ENCODE results near the gene DLG2. TPM values are rescaled to one million over a fixed set of nuclear protein-coding genes. Genes with fewer than 3 reads are reported as not detected.

Gene DLG2
- total RNA-seq, 1 experiment from 2014 or later, result 17.5 TPM

DNA sequence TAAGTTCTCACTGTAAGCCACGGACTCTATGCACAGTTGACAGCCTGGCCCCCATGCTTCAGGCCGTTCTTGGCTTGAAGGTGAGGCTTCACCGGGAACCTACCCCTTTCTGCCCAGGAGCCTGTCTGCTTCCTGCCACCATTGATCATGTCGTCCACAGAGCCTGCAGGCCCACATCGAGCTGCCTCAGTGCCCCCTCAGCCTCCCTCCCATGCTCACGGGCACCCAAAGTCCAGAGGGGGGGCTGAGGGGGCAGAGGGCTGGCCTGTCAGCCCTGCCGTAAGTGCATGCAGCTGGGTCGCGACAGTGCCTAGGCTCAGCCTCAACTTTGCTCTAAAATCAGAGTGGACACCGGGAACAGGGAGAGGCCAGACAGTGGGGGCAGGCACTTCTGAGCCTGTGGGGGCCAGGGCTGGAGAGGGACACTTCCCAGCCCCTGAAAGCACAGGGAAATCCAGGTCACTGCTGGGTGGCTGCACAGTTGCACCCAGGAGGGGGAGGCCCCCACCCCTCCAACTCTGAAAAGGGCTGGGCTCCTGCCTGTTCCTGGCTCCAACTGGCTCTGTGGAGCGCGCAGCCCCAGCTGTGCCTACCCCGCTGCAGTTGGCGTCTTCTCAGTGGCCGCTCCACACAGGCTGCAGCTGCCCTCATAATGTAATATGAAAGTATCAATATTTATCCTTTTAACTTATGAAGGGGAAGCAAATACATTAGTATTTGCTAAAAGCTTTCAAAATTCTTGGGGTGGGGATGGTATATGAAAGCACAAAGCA lies 598.6 kb downstream of the DLG2 start (continued):
- TF ChIP-seq, protein P1, sequence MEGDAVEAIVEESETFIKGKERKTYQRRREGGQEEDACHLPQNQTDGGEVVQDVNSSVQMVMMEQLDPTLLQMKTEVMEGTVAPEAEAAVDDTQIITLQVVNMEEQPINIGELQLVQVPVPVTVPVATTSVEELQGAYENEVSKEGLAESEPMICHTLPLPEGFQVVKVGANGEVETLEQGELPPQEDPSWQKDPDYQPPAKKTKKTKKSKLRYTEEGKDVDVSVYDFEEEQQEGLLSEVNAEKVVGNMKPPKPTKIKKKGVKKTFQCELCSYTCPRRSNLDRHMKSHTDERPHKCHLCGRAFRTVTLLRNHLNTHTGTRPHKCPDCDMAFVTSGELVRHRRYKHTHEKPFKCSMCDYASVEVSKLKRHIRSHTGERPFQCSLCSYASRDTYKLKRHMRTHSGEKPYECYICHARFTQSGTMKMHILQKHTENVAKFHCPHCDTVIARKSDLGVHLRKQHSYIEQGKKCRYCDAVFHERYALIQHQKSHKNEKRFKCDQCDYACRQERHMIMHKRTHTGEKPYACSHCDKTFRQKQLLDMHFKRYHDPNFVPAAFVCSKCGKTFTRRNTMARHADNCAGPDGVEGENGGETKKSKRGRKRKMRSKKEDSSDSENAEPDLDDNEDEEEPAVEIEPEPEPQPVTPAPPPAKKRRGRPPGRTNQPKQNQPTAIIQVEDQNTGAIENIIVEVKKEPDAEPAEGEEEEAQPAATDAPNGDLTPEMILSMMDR (IDR thresholded peaks at IDR 0.05), result no peak
- TF ChIP-seq, protein P2, sequence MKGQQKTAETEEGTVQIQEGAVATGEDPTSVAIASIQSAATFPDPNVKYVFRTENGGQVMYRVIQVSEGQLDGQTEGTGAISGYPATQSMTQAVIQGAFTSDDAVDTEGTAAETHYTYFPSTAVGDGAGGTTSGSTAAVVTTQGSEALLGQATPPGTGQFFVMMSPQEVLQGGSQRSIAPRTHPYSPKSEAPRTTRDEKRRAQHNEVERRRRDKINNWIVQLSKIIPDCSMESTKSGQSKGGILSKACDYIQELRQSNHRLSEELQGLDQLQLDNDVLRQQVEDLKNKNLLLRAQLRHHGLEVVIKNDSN (CRISPR knock-in tag; IDR thresholded peaks at IDR 0.05), result no peak
- TF ChIP-seq, protein P3, sequence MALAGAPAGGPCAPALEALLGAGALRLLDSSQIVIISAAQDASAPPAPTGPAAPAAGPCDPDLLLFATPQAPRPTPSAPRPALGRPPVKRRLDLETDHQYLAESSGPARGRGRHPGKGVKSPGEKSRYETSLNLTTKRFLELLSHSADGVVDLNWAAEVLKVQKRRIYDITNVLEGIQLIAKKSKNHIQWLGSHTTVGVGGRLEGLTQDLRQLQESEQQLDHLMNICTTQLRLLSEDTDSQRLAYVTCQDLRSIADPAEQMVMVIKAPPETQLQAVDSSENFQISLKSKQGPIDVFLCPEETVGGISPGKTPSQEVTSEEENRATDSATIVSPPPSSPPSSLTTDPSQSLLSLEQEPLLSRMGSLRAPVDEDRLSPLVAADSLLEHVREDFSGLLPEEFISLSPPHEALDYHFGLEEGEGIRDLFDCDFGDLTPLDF (CRISPR knock-in tag; IDR thresholded peaks at IDR 0.05), result no peak
- no peak for TF ChIP-seq MXD4 (CRISPR knock-in tag; IDR thresholded peaks at IDR 0.05; ENCODE audit: borderline replicate concordance)
- TF ChIP-seq, protein P4, sequence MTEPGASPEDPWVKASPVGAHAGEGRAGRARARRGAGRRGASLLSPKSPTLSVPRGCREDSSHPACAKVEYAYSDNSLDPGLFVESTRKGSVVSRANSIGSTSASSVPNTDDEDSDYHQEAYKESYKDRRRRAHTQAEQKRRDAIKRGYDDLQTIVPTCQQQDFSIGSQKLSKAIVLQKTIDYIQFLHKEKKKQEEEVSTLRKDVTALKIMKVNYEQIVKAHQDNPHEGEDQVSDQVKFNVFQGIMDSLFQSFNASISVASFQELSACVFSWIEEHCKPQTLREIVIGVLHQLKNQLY (CRISPR knock-in tag; IDR thresholded peaks at IDR 0.05), result no peak
- TF ChIP-seq HMGA2 (CRISPR knock-in tag; IDR thresholded peaks at IDR 0.05), result no peak
- TF ChIP-seq, protein P5, sequence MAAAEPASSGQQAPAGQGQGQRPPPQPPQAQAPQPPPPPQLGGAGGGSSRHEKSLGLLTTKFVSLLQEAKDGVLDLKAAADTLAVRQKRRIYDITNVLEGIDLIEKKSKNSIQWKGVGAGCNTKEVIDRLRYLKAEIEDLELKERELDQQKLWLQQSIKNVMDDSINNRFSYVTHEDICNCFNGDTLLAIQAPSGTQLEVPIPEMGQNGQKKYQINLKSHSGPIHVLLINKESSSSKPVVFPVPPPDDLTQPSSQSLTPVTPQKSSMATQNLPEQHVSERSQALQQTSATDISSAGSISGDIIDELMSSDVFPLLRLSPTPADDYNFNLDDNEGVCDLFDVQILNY (CRISPR knock-in tag; IDR thresholded peaks at IDR 0.05), result no peak
- TF ChIP-seq, protein P6, sequence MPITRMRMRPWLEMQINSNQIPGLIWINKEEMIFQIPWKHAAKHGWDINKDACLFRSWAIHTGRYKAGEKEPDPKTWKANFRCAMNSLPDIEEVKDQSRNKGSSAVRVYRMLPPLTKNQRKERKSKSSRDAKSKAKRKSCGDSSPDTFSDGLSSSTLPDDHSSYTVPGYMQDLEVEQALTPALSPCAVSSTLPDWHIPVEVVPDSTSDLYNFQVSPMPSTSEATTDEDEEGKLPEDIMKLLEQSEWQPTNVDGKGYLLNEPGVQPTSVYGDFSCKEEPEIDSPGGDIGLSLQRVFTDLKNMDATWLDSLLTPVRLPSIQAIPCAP (CRISPR knock-in tag; IDR thresholded peaks at IDR 0.05), result no peak
- TF ChIP-seq, protein P7, sequence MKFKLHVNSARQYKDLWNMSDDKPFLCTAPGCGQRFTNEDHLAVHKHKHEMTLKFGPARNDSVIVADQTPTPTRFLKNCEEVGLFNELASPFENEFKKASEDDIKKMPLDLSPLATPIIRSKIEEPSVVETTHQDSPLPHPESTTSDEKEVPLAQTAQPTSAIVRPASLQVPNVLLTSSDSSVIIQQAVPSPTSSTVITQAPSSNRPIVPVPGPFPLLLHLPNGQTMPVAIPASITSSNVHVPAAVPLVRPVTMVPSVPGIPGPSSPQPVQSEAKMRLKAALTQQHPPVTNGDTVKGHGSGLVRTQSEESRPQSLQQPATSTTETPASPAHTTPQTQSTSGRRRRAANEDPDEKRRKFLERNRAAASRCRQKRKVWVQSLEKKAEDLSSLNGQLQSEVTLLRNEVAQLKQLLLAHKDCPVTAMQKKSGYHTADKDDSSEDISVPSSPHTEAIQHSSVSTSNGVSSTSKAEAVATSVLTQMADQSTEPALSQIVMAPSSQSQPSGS (CRISPR knock-in tag; IDR thresholded peaks at IDR 0.05; ENCODE audit: borderline replicate concordance, low read depth), result no peak
- no peak for TF ChIP-seq JAZF1 (CRISPR knock-in tag; IDR thresholded peaks at IDR 0.05)
- TF ChIP-seq ZNF219 (CRISPR knock-in tag; IDR thresholded peaks at IDR 0.05; ENCODE audit: borderline replicate concordance), result no peak
- no peak for TF ChIP-seq CREB1 (CRISPR knock-in tag; IDR thresholded peaks at IDR 0.05)

DNA sequence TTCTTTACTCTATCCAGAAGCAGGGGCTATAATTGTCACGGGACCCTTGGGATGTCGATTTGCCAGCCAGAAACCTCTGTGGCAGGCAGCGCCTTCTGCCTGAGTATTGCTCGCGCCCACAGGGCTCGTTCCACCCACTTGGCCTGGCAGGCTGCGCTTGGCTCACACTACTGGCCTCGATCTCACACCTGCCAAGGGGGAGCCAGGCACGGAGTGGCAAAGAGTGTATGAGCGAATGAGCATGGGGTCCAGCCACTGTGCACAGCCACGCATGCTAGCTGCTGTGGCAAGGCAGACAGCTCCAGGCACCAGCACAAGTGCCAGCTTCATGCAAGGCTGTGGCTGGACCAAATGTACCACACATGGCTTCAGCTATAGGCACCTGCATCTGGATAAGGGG lies 599.8 kb downstream of the DLG2 start:
- H3K9me3 Mint-ChIP-seq, result no peaks in the 10 kb centered on the region
- H3K27me3 Mint-ChIP-seq (ENCODE audit: low read depth), result no peaks in the 10 kb centered on the region
- no peaks in the 10 kb centered on the region for H3K36me3 Mint-ChIP-seq
- TF ChIP-seq CREM (CRISPR knock-in tag; IDR thresholded peaks at IDR 0.05) (no peak), ZNF671 (CRISPR knock-in tag; IDR thresholded peaks at IDR 0.05) (no peak), TCF7 (CRISPR knock-in tag; IDR thresholded peaks at IDR 0.05; ENCODE audit: low read depth) (no peak), RORB (CRISPR knock-in tag; IDR thresholded peaks at IDR 0.05) (no peak), FOXJ3 (CRISPR knock-in tag; IDR thresholded peaks at IDR 0.05; ENCODE audit: borderline replicate concordance) (no peak), ZNF317 (CRISPR knock-in tag; IDR thresholded peaks at IDR 0.05; ENCODE audit: borderline replicate concordance, low read depth) (no peak), ZNF416 (CRISPR knock-in tag; IDR thresholded peaks at IDR 0.05) (no peak)
- TF ChIP-seq, protein P8, sequence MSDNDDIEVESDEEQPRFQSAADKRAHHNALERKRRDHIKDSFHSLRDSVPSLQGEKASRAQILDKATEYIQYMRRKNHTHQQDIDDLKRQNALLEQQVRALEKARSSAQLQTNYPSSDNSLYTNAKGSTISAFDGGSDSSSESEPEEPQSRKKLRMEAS (CRISPR knock-in tag; IDR thresholded peaks at IDR 0.05), result no peak
- TF ChIP-seq, protein P9, sequence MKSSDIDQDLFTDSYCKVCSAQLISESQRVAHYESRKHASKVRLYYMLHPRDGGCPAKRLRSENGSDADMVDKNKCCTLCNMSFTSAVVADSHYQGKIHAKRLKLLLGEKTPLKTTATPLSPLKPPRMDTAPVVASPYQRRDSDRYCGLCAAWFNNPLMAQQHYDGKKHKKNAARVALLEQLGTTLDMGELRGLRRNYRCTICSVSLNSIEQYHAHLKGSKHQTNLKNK (CRISPR knock-in tag; IDR thresholded peaks at IDR 0.05), result no peak
- TF ChIP-seq, protein P10, sequence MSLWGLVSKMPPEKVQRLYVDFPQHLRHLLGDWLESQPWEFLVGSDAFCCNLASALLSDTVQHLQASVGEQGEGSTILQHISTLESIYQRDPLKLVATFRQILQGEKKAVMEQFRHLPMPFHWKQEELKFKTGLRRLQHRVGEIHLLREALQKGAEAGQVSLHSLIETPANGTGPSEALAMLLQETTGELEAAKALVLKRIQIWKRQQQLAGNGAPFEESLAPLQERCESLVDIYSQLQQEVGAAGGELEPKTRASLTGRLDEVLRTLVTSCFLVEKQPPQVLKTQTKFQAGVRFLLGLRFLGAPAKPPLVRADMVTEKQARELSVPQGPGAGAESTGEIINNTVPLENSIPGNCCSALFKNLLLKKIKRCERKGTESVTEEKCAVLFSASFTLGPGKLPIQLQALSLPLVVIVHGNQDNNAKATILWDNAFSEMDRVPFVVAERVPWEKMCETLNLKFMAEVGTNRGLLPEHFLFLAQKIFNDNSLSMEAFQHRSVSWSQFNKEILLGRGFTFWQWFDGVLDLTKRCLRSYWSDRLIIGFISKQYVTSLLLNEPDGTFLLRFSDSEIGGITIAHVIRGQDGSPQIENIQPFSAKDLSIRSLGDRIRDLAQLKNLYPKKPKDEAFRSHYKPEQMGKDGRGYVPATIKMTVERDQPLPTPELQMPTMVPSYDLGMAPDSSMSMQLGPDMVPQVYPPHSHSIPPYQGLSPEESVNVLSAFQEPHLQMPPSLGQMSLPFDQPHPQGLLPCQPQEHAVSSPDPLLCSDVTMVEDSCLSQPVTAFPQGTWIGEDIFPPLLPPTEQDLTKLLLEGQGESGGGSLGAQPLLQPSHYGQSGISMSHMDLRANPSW (CRISPR knock-in tag; conservative IDR thresholded peaks at IDR 0.05; ENCODE audit: low read depth), result no peak
- TF ChIP-seq, protein P2 (CRISPR knock-in tag; IDR thresholded peaks at IDR 0.05), result no peak
- POLR2A ChIA-PET, result no interaction called here
- peaks cover 10% of the 10 kb centered on the region for H3K4me1 Mint-ChIP-seq
- H3K27ac Mint-ChIP-seq, result no peak overlapping the region
- H3K4me3 Mint-ChIP-seq, result no peak overlapping the region
- CTCF ChIA-PET, result interaction anchor here (0.7 to 0.8 kb wide), 2 partner anchors 25 to 307 kb away, joined by 3 read pairs; no protein-coding TSS in a partner anchor
- DNase-seq (ENCODE audit: low spot score) (no peak), ATAC-seq (no peak)

Measured in WTC11 (cell line).